HG03103 (cell line): Measurements from ENCODE around the gene PPP1CB.
"Not testable (repeated sequence)": the region's sequence is repeated elsewhere in the genome, so short reads cannot be mapped to it uniquely, and the experiment has no call there.

Experiments used
- ATAC-seq: cut with Tn5 transposase; IDR thresholded peaks from one replicate; pipeline ENCODE4 v1.9.1; 2021; ENCODE audit warnings: low read depth; ENCODE audit not compliant: unreplicated experiment

Gene PPP1CB

GRCh38 chr2:28772351-28772750, 20.7 kb downstream of the PPP1CB start:
- ATAC-seq, result no peak

DNA sequence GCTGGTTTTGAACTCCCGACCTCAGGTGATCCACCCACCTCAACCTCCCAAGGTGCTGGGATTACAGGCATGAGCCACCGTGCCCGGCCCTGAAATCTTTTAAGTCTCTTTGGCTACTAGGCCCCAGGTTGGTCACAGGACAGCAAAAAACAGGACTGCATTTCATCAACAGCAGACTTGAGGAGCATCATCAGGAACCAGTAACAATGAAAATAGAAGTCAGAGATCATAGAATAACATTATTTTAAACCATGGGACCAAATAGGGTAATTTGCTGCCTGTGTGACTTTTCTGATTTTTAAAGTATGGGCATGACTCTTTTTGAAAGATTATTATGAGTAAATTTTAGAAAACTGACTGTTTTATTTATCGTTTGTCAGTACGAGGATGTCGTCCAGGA, 24.8 kb downstream of the PPP1CB start:
- ATAC-seq, result no peak

DNA sequence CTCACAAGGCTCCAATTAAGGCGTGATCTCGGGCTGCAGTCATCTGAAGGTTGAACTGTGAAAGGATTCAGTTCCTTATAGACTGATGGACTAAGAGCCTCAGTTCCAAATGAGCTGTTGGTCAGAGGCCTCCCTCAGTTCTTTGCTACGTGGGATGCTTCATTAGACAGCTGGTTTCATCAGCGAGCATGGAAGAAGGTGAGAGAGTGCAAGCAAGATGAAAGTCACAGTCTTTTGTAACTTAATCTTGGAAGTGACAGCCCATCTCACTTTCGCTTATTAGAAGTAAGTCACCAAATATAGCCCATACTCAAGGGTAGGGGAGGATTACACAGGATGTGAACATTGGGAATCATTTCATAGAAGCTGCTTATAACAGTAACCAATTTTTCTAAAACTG, 26.8 kb downstream of the PPP1CB start:
- no peak for ATAC-seq

DNA sequence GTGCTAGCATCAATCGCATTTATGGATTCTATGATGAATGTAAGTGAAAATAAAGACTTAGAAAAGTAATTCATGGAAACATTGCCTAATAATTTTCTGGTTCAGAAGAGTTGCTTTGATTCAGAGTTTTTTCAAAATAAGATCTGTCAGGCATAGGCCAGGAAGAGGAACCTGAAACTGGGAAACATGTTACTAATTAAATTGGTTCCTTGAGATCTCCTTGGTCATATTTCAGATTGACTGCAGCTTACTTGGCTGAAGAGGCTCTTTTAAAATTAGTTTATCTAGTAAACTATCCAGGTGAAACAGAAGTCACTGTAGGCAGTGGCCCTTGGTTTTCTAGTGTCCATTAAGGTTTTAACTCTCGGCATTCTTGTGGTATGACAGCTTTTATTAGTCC, 27.4 kb downstream of the PPP1CB start:
- ATAC-seq, result no peak

- ATAC-seq, result no peak
These were observed 28.9 kb downstream of the PPP1CB start for GRCh38 chr2:28780496-28780895.

GRCh38 chr2:28782423-28782822, 30.8 kb downstream of the PPP1CB start:
- no peak for ATAC-seq

- ATAC-seq, result not testable (repeated sequence)
These were observed 32.9 kb downstream of the PPP1CB start for GRCh38 chr2:28784570-28784969.

DNA sequence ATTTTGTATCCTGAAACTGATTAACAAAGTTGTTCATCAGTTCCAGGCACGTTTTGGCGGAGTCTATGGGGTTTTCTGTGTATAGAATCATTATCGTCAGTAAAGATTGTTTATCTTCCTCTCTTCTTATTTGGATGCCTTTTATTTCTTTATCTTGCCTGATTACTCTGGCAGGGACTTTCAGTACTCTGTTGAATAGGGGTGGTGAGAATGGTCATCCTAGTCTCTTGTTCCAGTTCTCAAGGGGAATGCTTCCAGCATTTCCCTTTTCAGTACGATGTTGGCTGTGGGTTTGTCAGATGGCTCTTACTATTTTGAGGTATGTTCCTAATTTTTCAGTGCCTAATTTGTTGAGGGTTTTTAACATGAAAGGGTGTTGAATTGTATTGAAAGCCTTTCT, 45.0 kb downstream of the PPP1CB start:
- ATAC-seq, result no peak

DNA sequence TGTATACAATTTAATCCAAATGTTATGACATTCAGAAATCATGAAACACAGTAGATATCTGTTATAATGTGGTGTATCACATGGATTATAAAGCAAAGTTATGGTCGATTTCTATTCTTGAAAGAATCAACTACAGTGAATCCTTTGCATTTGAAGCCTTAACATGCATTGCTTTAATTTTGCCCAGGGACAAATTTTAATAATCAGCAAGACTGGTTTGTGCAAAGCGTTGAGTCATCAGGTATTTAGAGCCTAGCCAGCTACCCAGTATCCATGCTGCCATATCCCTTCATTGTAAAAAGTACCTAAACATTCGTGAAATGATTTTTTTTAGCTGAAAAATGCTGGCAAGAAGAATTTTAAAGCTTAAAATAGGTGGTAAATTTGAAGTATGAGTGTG, 50.1 kb downstream of the PPP1CB start:
- no peak for ATAC-seq

DNA sequence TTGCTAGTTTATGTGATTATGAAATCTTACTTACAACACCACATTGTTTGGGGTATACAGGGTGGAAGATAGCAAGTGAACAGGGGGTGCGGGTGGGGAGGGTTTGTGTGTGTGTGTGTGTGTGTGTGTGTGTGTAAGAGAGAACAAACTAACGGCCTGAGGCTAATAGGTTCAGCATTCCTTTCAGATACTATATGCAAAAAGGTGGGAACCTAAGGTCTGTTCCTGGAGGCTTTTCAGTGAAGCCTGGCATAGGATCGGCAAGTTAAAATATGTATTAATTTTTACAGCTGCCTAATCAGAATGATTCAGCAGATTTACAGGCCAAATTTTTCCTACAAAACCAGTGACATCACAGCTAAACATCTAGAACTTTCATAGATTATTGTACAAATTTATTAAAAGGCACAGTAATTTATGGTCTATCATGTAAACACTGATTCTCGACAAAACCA, 51.4 kb downstream of the PPP1CB start:
- ATAC-seq, result no peak

DNA sequence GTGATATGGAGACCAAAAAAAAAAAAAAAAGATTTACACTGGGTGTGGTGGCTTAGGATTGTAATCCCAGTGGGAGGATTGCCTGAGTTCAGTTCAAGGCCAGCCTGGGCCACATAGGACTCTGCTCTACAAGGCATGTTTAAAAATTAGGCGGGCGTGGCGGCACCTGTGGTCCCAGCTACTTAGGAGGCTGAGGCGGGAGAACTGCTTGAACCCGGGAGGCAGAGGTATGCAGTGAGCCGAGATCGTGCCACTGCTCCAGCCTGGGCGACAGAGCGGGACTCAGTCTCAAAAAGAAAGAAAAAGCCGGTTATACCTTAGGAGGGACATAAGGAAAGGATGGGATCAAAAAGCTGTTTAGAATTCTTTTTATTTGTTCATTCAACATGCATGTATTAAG, 58.3 kb downstream of the PPP1CB start:
- ATAC-seq, result no peak

DNA sequence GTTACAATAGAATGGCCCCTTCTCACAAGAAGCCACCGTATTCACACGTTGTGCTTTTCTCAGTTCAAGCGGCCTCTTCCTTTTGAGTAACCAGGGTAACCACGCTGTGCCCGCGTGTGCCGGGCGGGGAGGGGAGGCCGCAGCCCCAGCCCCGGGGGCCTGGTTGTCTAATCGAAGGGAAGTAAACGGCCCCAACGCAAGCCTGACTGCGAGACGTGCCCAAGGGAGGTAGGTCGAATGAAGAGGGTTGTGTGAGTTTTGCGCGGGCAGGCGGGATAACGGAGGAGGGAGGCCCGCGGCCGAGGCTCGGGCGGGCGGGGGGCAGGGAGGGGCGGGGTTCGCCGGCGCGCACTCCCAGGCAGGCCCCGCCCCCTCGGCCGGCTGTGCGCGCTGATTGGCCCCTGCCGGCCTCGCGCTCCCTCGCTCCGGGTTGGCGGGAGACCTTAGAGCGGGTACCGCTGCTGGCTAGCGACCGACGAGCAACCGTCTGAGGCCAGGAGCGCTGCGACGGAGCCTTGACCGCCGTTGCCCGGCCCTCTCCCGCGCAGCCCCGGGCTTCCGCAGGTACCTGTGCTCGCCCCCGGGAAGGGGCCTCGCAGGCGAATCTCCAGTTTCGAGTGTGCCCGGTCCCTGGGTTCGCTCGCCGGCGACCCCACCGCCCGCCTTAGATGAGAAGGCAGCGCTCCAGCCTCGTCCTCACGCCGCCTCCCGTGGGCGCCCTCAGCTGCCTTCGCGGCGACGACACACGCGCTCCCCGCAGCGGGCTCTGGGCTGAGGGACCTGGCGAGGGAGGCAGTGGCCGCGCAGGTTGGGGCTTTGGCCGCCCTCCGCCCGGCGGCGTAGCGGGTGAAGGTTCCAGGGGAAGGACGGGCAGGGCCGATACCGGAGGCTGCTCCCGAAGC, 59.0 kb downstream of the PPP1CB start, which contains the start of gene SPDYA:
TSS of gene SPDYA (plus strand) at position 451 of the 902 bp plus-strand sequence. CDS start 5,181 bp downstream, outside the sequence.
- ATAC-seq, result peak; percentile 75

DNA sequence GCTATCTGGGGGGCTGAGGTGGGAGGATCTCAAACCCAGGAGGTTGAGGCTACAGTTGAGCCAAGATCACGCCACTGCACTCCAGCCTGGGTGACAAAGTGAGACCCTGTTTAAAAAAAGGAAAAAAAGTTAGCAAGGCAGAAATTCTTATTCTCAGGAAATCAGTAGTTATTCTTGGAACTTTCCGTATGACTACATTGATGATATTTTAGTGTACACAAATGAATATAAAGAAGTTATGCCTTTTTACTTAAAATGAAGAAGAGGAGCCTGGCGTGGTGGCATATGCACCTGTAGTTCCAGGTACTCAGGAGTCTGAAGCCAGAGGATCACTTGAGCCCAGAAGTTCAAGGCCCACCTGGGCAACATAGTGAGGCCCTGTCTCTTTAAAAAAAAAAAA, 66.4 kb downstream of the PPP1CB start:
- no peak for ATAC-seq

- no peak for ATAC-seq
These were observed 69.8 kb downstream of the PPP1CB start for GRCh38 chr2:28821295-28821958.

- no peak for ATAC-seq
These were observed 70.4 kb downstream of the PPP1CB start for GRCh38 chr2:28822036-28822435.

DNA sequence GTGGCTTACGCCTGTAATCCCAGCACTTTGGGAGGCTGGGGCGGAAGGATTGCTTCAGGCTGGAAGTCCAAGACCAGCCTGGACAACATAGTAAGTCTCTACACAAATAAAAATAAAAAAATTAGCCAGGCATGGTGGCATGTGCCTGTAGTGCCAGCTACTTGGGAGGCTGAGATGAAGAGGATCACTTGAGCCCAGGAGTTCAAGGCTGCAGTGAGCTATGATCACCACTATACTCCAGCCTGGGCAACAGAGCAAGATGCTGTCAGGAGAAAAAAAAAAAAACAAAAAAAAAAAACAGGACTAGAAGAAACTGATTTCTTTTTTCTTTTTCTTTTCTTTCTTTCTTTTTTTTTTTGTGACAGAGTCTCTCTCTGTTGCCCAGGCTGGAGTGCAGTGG, 72.6 kb downstream of the PPP1CB start:
- ATAC-seq, result no peak

DNA sequence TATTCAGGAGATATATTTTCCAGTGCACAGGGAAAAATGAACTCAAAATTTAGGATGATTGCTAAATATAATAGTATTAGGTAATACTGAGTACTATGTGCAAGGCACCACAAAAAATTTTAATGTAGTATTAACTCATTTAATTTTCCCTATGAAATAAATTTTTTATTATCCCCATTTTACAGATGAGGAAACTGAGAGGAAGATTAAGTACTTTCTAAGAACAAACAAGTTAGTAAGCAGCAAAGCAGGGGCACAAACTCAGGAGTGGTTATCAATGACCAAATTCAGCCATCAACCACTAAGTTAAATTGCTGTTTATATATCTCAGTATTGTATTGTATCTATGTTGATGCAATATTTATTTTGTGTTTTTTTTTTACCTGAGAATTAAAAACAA, 73.2 kb downstream of the PPP1CB start:
- ATAC-seq, result no peak

- ATAC-seq, result no peak
These were observed 76.8 kb downstream of the PPP1CB start for GRCh38 chr2:28828382-28828781.

DNA sequence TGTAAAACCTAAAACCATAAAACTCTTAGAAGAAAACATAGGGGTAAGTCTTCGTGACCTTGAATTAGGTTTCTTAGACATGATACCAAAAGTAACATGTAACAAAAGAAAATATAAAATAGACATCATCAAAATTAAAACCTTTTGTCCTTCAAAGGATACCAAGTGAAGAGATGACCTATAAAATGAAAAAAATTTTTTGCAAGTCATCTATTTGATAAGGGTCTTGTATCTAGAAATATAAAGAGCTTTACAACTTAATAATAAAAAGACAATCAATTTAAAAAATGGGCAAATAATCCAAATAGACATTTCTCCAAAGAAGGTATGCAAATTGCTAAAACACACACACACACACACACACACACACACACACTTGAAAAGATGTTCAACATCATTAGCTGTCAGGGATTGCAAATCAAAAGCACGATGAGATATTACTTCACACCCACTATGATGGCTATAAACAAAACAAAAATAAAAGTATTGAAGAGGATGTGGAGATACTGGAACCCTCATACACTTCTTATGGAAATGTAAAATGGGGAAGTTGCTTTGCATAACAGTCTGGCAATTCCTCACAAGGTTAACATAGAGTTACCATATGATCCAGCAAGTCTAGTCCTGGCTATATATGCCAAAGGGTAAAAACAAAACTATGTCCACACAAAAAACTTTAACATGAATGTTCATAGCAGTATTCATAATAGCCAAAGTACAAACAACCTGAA, 82.3 kb downstream of the PPP1CB start:
- no peak for ATAC-seq

DNA sequence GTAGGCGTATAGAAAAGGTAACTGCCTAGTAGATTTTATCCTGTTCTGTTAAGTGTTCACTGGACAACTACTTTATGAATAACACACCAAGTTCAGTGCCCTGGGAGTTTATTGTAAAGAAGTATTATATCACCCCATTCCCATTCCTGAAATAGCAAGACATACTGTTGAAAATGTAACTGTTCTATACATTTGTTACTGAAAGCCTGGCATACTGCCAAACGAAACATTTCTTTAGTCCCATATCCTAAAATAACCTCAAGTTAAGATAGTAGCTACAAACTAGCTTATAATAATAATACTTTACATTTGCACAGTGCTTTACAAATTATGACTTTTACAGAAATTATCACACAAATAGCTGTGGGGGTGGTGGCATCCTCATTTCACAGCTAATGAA, 84.2 kb downstream of the PPP1CB start:
- ATAC-seq, result no peak

DNA sequence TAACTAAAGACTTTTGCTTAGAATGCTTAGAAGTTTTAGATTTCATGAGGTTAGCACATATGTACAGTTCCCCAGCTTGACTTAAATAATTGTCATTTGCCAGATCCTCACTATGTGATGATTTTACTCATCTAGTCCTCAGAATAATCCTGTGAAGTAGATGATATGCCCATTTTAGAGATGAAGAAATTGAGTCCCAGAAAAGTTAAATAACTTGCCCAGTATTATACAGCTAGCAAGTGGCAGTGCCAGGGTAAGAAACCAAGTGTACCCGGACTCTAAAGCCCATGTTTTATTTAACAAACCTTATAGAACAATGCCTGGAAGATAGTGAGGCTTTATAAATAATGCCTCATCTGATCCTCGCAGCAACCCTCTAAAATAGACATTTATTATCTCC, 87.3 kb downstream of the PPP1CB start:
- no peak for ATAC-seq
